Hepatocyte (in vitro differentiated cells): ENCODE results near the gene PICALM. TPM values are rescaled to one million over a fixed set of nuclear protein-coding genes. Genes with fewer than 3 reads are reported as not detected.
"Not testable (repeated sequence)": the region's sequence is repeated elsewhere in the genome, so short reads cannot be mapped to it uniquely, and the experiment has no call there.

ENCODE experiments used
- DNase-seq: peaks from one replicate; pipeline ENCODE4 v3.0.0-alpha.2; 2016; ENCODE audit warnings: low spot score
- H2AFZ ChIP-seq: fragments of 200-600 bp; sonication (generic); 2 replicates; pipeline ENCODE4 v1.6.0; 2016; ENCODE audit warnings: antibody characterized with exemption, mild to moderate bottlenecking
- H3K27ac ChIP-seq: fragments of 200-600 bp; sonication (generic); 2 replicates; pipeline ENCODE4 v1.5.1; 2016; ENCODE audit warnings: mild to moderate bottlenecking
- H3K27me3 ChIP-seq: fragments of 200-600 bp; sonication (generic); 2 replicates; pipeline ENCODE4 v1.6.1; 2016
- H3K36me3 ChIP-seq: fragments of 200-600 bp; sonication (generic); replicated peaks from 2 replicates; pipeline ENCODE4 v1.5.1; 2016; ENCODE audit warnings: low read depth; ENCODE audit not compliant: insufficient read depth
- H3K4me1 ChIP-seq: fragments of 200-600 bp; sonication (generic); 2 replicates; pipeline ENCODE4 v1.5.1; 2016; ENCODE audit warnings: mild to moderate bottlenecking, moderate library complexity; ENCODE audit not compliant: insufficient read depth
- H3K4me2 ChIP-seq: fragments of 200-600 bp; sonication (generic); 2 replicates; pipeline ENCODE4 v1.6.0; 2016
- H3K4me3 ChIP-seq: fragments of 200-600 bp; sonication (generic); 2 replicates; pipeline ENCODE4 v1.5.1; 2016; ENCODE audit warnings: mild to moderate bottlenecking
- H3K79me2 ChIP-seq: fragments of 200-600 bp; sonication (generic); 2 replicates; pipeline ENCODE4 v1.6.0; 2017; ENCODE audit warnings: mild to moderate bottlenecking
- H3K9me2 ChIP-seq: fragments of 200-600 bp; sonication (generic); replicated peaks from 2 replicates; pipeline ENCODE4 v1.6.0; 2017; ENCODE audit warnings: mild to moderate bottlenecking; ENCODE audit not compliant: insufficient read depth
- H3K9me3 ChIP-seq: fragments of 200-600 bp; sonication (generic); 2 replicates; pipeline ENCODE4 v1.5.1; 2016; ENCODE audit warnings: low read depth, mild to moderate bottlenecking
- H4K20me1 ChIP-seq: fragments of 200-600 bp; sonication (generic); 2 replicates; pipeline ENCODE4 v1.6.0; 2016; ENCODE audit warnings: mild to moderate bottlenecking; ENCODE audit not compliant: insufficient read depth, poor library complexity, severe bottlenecking
- EZH2 ChIP-seq: fragments of 200-600 bp; sonication (generic); IDR thresholded peaks from 2 replicates; pipeline ENCODE4 v1.6.1; 2016; ENCODE audit warnings: antibody characterized with exemption, mild to moderate bottlenecking, borderline replicate concordance
- EZH2phosphoT487 ChIP-seq: fragments of 200-600 bp; sonication (generic); IDR thresholded peaks from one replicate; pipeline ENCODE4 v1.6.1; 2018; ENCODE audit warnings: antibody characterized with exemption, mild to moderate bottlenecking, low read depth, moderate library complexity; ENCODE audit not compliant: unreplicated experiment, severe bottlenecking
- WGBS: methylation state at CpG from one replicate; pipeline ENCODE4 v1.1.6; 2016; ENCODE audit warnings: low lambda C conversion rate; ENCODE audit errors: missing lambda C conversion rate; 5-methylcytosine and 5-hydroxymethylcytosine counted together
- polyA plus RNA-seq: library from polyadenylated mRNA; unstranded; fragments of >200 nt; fragmentation: Nextera tagmentation; extraction: Ambion mirVana; gene quantifications from 2 replicates; pipeline ENCODE4 v1.2.1, GENCODE V29; 2016
- total RNA-seq: library from RNA; depleted of rRNA; stranded (reverse); fragments of >200 nt; gene quantifications from 2 replicates; pipeline ENCODE4 v1.2.3, GENCODE V29; 2014
- TF ChIP-seq, protein P1 (sequence below): fragments of 200-600 bp; sonication (generic); IDR thresholded peaks from 2 replicates; pipeline ENCODE4 v1.5.1; 2016; ENCODE audit warnings: antibody characterized with exemption, mild to moderate bottlenecking; ENCODE audit not compliant: poor library complexity

PICALM gene
- total and polyA plus RNA-seq, 2 experiments from 2014 or later, result 46.4 to 197 TPM

- Histone ChIP-seq H3K36me3 (peaks cover 4% of the 10 kb centered on the region), H3K9me3 (no peaks in the 10 kb centered on the region), H2AFZ (no peak overlapping the region), H3K27ac (peak overlapping the region; percentile 23), H3K4me2 (no peak overlapping the region), H3K4me3 (no peak overlapping the region), H4K20me1 (peaks cover 3% of the 10 kb centered on the region), H3K4me1 (no peaks in the 10 kb centered on the region), H3K9me2 (no peaks in the 10 kb centered on the region), H3K79me2 (no peaks in the 10 kb centered on the region), H3K27me3 (no peaks in the 10 kb centered on the region)
- DNase-seq, result no peak
- TF ChIP-seq, protein P1, sequence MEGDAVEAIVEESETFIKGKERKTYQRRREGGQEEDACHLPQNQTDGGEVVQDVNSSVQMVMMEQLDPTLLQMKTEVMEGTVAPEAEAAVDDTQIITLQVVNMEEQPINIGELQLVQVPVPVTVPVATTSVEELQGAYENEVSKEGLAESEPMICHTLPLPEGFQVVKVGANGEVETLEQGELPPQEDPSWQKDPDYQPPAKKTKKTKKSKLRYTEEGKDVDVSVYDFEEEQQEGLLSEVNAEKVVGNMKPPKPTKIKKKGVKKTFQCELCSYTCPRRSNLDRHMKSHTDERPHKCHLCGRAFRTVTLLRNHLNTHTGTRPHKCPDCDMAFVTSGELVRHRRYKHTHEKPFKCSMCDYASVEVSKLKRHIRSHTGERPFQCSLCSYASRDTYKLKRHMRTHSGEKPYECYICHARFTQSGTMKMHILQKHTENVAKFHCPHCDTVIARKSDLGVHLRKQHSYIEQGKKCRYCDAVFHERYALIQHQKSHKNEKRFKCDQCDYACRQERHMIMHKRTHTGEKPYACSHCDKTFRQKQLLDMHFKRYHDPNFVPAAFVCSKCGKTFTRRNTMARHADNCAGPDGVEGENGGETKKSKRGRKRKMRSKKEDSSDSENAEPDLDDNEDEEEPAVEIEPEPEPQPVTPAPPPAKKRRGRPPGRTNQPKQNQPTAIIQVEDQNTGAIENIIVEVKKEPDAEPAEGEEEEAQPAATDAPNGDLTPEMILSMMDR, result no peak
- TF ChIP-seq EZH2phosphoT487 (no peak), EZH2 (no peak)
- 81% methylated on average over 1 of the region's 1 CpG for WGBS
Measured at GRCh38 chr11:85955531-85955930, 113.4 kb downstream of the PICALM start.

- DNase-seq, result no peak
- Histone ChIP-seq H3K27me3 (no peaks in the 10 kb centered on the region), H3K79me2 (no peaks in the 10 kb centered on the region), H3K36me3 (peaks cover 4% of the 10 kb centered on the region), H3K9me2 (no peaks in the 10 kb centered on the region), H3K4me3 (no peak overlapping the region), H3K9me3 (no peaks in the 10 kb centered on the region), H3K4me2 (no peak overlapping the region), H3K27ac (no peak overlapping the region), H3K4me1 (no peaks in the 10 kb centered on the region), H2AFZ (no peak overlapping the region), H4K20me1 (peaks cover 3% of the 10 kb centered on the region)
- WGBS, result 46% methylated on average over 2 of the region's 2 CpGs
- TF ChIP-seq EZH2, result no peak
- TF ChIP-seq, protein P1, result no peak
- TF ChIP-seq EZH2phosphoT487, result no peak
Measured at GRCh38 chr11:85953491-85954143, 115.3 kb downstream of the PICALM start.

- H3K36me3 ChIP-seq, H2AFZ ChIP-seq, H4K20me1 ChIP-seq, H3K27ac ChIP-seq, H3K27me3 ChIP-seq, H3K79me2 ChIP-seq, H3K9me2 ChIP-seq, DNase-seq, H3K4me1 ChIP-seq, H3K9me3 ChIP-seq, H3K4me2 ChIP-seq, H3K4me3 ChIP-seq: not testable (repeated sequence)
- WGBS, result 91% methylated on average over 7 of the region's 7 CpGs
Measured at GRCh38 chr11:85952108-85952485, 116.8 kb downstream of the PICALM start.

DNA sequence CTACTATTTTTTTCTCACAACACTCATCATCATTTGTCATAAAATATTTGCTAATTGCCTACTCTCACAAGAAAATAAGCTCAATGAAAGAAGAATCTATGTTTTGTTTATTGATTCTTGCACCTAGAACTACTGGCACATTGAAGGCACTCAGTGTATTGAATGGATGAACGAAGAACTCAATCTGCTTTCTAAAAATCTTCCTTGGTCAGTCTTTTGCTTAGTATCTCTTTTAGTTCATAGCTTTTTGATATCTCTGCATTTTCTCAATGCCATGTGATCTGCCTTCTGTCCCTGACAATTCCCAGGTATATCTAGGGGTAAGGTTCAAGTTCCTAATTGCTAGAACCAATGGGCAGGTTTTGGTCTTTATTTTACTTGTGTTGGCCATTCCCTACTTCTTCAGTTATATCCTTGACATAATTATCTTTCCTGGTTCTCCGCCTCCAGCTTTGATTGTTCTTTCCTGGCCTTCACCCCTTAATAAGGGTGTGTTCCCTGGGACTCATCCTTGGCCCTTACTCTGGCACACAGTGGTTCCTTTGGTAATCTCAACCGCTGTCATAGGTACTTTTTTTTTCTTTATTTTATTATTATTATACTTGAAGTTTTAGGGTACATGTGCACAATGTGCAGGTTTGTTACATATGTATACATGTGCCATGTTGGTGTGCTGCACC is 117.3 kb downstream of the PICALM start:
- WGBS, result 98% methylated on average over 3 of the region's 3 CpGs
- no peaks in the 10 kb centered on the region for H3K9me2 ChIP-seq
- H3K36me3 ChIP-seq, result no peaks in the 10 kb centered on the region
- no peak overlapping the region for H3K4me3 ChIP-seq
- TF ChIP-seq EZH2, result no peak
- TF ChIP-seq, protein P1, result no peak
- TF ChIP-seq EZH2phosphoT487, result no peak
- DNase-seq, result no peak
- no peaks in the 10 kb centered on the region for H3K79me2 ChIP-seq
- H3K27ac ChIP-seq, result no peak overlapping the region
- no peaks in the 10 kb centered on the region for H3K4me1 ChIP-seq
- no peaks in the 10 kb centered on the region for H3K9me3 ChIP-seq
- no peak overlapping the region for H2AFZ ChIP-seq
- no peaks in the 10 kb centered on the region for H4K20me1 ChIP-seq
- no peak overlapping the region for H3K4me2 ChIP-seq
- H3K27me3 ChIP-seq, result no peaks in the 10 kb centered on the region
